GM12872 (cell line): ENCODE results near the gene FOXO6.

Source experiments
- CTCF ChIP-seq: IDR thresholded peaks from 3 replicates; pipeline ENCODE4 v1.5.1; 2011; ENCODE audit warnings: low read depth, mild to moderate bottlenecking, low read length, moderate library complexity; ENCODE audit not compliant: insufficient read depth

Gene FOXO6

GRCh38 chr1:41317361-41317760 is 43.9 kb upstream of the FOXO6 start:
- TF ChIP-seq CTCF = no peak

GRCh38 chr1:41318135-41318534 is 43.1 kb upstream of the FOXO6 start:
- TF ChIP-seq CTCF = no peak

DNA sequence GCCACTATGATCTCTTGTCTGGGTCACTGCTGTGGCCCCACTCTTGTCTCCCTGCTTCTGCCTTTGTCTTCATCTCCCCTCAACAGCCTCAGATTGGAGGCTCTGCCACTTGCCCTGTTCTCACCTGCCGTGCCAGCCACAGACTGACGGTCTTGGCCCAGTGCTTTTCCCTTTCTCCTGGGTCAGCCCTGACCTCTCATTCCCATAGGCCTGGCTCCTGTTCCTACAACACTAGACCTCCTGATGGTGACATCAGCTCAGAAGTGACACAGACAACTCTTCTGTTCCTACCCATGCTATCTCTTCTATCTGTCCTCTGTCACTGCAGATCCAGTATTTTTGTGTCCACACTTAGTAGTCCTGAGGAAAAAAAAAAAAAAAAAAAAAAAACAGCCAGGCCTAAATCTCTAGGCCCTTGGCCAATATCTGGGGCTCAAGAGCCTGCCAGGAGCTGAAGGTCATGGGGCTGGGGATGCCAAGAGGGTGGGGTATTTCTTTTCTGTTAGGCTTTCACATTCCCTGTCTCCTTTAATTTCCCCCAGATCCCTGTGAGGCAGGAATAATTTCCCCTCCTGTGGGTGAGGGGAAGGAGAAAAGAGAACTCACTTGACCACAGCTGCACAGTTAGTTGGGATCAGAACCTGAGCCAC is 42.0 kb upstream of the FOXO6 start:
- TF ChIP-seq CTCF = no peak

GRCh38 chr1:41319807-41320711 is 41.2 kb upstream of the FOXO6 start:
- no peak for TF ChIP-seq CTCF

DNA sequence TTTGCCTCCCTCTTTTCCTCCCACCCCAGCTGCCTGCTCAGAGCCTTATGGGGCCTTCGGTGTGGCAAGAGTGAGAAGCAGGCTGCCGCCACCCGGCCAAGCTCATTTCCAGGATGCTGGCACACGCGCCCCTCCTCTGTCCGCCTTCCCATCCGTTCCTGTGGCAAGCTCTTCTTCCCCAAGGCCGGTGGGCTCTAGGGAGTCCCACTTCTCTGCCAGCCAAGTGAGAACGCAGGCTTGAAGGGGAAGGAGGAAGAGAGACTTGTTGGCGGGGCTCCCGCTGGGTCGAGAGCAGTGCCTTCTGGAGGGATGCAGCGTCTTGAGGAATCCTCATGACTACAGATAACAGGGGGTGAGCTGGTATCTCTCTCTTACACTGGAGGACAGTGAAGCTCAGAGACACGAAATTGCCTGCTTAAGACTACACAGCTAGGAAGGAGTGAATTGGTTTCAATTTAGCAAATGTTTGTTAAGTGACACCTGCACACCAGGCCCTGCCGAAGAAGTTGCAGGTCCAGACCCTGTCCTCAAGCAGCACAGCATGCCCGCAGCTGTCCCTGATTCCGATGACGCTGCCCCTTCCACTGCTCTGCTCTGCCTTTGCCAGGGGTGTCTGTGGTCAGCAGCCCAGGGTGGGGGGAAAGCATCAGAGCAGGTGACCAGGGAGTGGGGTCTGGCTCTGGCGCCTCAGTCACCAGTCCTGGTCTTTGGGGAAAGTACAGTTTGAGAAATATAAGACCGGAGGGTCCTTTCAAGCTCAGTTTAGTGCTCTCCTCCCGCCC is 40.1 kb upstream of the FOXO6 start:
- TF ChIP-seq CTCF = no peak

GRCh38 chr1:41322101-41322661 is 39.1 kb upstream of the FOXO6 start:
- no peak for TF ChIP-seq CTCF

DNA sequence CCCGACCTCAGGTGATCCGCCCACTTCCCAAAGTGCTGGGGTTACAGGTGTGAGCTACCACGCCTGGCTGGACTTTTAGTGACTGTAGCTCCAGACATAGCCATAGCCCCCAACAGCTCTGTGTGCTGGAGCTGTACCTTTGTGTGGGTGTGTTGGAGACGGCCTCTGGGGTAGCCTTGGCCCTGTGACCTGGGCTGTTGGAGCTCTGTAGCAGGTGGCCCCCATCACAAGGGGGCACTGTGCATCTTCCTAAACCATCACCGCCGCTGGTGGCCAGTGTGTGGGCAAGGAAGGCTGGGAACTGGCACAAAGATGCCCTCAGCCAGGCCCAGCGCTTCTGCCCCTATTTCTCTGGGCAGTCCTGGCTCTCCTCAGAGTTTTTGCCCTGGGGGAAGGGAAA is 38.4 kb upstream of the FOXO6 start:
- TF ChIP-seq CTCF = peak; percentile 63
